Hepatocyte (in vitro differentiated cells): ENCODE data around the gene FBP1. TPM values are rescaled to one million over a fixed set of nuclear protein-coding genes. Genes with fewer than 3 reads are reported as not detected.
A peak's percentile ranks its signal among the peaks of the same experiment; 100 is the strongest.

Experiments used
- DNase-seq: peaks from one replicate; pipeline ENCODE4 v3.0.0-alpha.2; 2016; ENCODE audit warnings: low spot score
- H2AFZ ChIP-seq: fragments of 200-600 bp; sonication (generic); 2 replicates; pipeline ENCODE4 v1.6.0; 2016; ENCODE audit warnings: antibody characterized with exemption, mild to moderate bottlenecking
- H3K27ac ChIP-seq: fragments of 200-600 bp; sonication (generic); 2 replicates; pipeline ENCODE4 v1.5.1; 2016; ENCODE audit warnings: mild to moderate bottlenecking
- H3K27me3 ChIP-seq: fragments of 200-600 bp; sonication (generic); 2 replicates; pipeline ENCODE4 v1.6.1; 2016
- H3K36me3 ChIP-seq: fragments of 200-600 bp; sonication (generic); replicated peaks from 2 replicates; pipeline ENCODE4 v1.5.1; 2016; ENCODE audit warnings: low read depth; ENCODE audit not compliant: insufficient read depth
- H3K4me1 ChIP-seq: fragments of 200-600 bp; sonication (generic); 2 replicates; pipeline ENCODE4 v1.5.1; 2016; ENCODE audit warnings: mild to moderate bottlenecking, moderate library complexity; ENCODE audit not compliant: insufficient read depth
- H3K4me2 ChIP-seq: fragments of 200-600 bp; sonication (generic); 2 replicates; pipeline ENCODE4 v1.6.0; 2016
- H3K4me3 ChIP-seq: fragments of 200-600 bp; sonication (generic); 2 replicates; pipeline ENCODE4 v1.5.1; 2016; ENCODE audit warnings: mild to moderate bottlenecking
- H3K79me2 ChIP-seq: fragments of 200-600 bp; sonication (generic); 2 replicates; pipeline ENCODE4 v1.6.0; 2017; ENCODE audit warnings: mild to moderate bottlenecking
- H3K9me2 ChIP-seq: fragments of 200-600 bp; sonication (generic); replicated peaks from 2 replicates; pipeline ENCODE4 v1.6.0; 2017; ENCODE audit warnings: mild to moderate bottlenecking; ENCODE audit not compliant: insufficient read depth
- H3K9me3 ChIP-seq: fragments of 200-600 bp; sonication (generic); 2 replicates; pipeline ENCODE4 v1.5.1; 2016; ENCODE audit warnings: low read depth, mild to moderate bottlenecking
- H4K20me1 ChIP-seq: fragments of 200-600 bp; sonication (generic); 2 replicates; pipeline ENCODE4 v1.6.0; 2016; ENCODE audit warnings: mild to moderate bottlenecking; ENCODE audit not compliant: insufficient read depth, poor library complexity, severe bottlenecking
- CTCF ChIP-seq: fragments of 200-600 bp; sonication (generic); IDR thresholded peaks from 2 replicates; pipeline ENCODE4 v1.5.1; 2016; ENCODE audit warnings: antibody characterized with exemption, mild to moderate bottlenecking; ENCODE audit not compliant: poor library complexity
- EZH2 ChIP-seq: fragments of 200-600 bp; sonication (generic); IDR thresholded peaks from 2 replicates; pipeline ENCODE4 v1.6.1; 2016; ENCODE audit warnings: antibody characterized with exemption, mild to moderate bottlenecking, borderline replicate concordance
- EZH2phosphoT487 ChIP-seq: fragments of 200-600 bp; sonication (generic); IDR thresholded peaks from one replicate; pipeline ENCODE4 v1.6.1; 2018; ENCODE audit warnings: antibody characterized with exemption, mild to moderate bottlenecking, low read depth, moderate library complexity; ENCODE audit not compliant: unreplicated experiment, severe bottlenecking
- WGBS: methylation state at CpG from one replicate; pipeline ENCODE4 v1.1.6; 2016; ENCODE audit warnings: low lambda C conversion rate; ENCODE audit errors: missing lambda C conversion rate; 5-methylcytosine and 5-hydroxymethylcytosine counted together
- polyA plus RNA-seq: library from polyadenylated mRNA; unstranded; fragments of >200 nt; fragmentation: Nextera tagmentation; extraction: Ambion mirVana; gene quantifications from 2 replicates; pipeline ENCODE4 v1.2.1, GENCODE V29; 2016
- total RNA-seq: library from RNA; depleted of rRNA; stranded (reverse); fragments of >200 nt; gene quantifications from 2 replicates; pipeline ENCODE4 v1.2.3, GENCODE V29; 2014

FBP1 gene
- total and polyA plus RNA-seq, 2 experiments from 2014 or later: 31.2 to 65.3 TPM

GRCh38 chr9:94557376-94557775, 81.9 kb downstream of the FBP1 start:
- peaks cover 66% of the 10 kb centered on the region for H3K79me2 ChIP-seq
- peaks cover 8% of the 10 kb centered on the region for H3K4me1 ChIP-seq
- DNase-seq: no peak
- WGBS: 87% methylated on average over 4 of the region's 4 CpGs
- no peak overlapping the region for H3K27ac ChIP-seq
- no peaks in the 10 kb centered on the region for H3K36me3 ChIP-seq
- no peak overlapping the region for H2AFZ ChIP-seq
- peaks cover 21% of the 10 kb centered on the region for H4K20me1 ChIP-seq
- no peaks in the 10 kb centered on the region for H3K9me3 ChIP-seq
- no peaks in the 10 kb centered on the region for H3K9me2 ChIP-seq
- no peaks in the 10 kb centered on the region for H3K27me3 ChIP-seq
- H3K4me2 ChIP-seq: peak overlapping the region; percentile 84
- no peak overlapping the region for H3K4me3 ChIP-seq
- TF ChIP-seq EZH2phosphoT487 (no peak), CTCF (no peak), EZH2 (no peak)

- peaks cover 39% of the 10 kb centered on the region for H4K20me1 ChIP-seq
- H3K36me3 ChIP-seq: no peaks in the 10 kb centered on the region
- H3K4me2 ChIP-seq: peak within 1 kb of the TSS; percentile 84
- H2AFZ ChIP-seq: peak within 1 kb of the TSS; percentile 33
- H3K4me3 ChIP-seq: peak within 1 kb of the TSS; percentile 45
- H3K27ac ChIP-seq: peak within 1 kb of the TSS; percentile 96
- no peak for TF ChIP-seq EZH2
- peak; percentile 75 for TF ChIP-seq CTCF
- H3K79me2 ChIP-seq: peaks cover 83% of the 10 kb centered on the region
- H3K9me2 ChIP-seq: no peaks in the 10 kb centered on the region
- no peaks in the 10 kb centered on the region for H3K27me3 ChIP-seq
- H3K9me3 ChIP-seq: no peaks in the 10 kb centered on the region
- WGBS: under 1% methylated on average over 40 of the region's 40 CpGs
- H3K4me1 ChIP-seq: peaks cover 8% of the 10 kb centered on the region
- DNase-seq: peak; percentile 92
Measured at GRCh38 chr9:94554439-94555331, 84.6 kb downstream of the FBP1 start, which contains the start of gene PCAT7. PCAT7 (plus strand) TSS chr9:94555083.

- TF ChIP-seq EZH2 (no peak), EZH2phosphoT487 (no peak), CTCF (no peak)
- peaks cover 42% of the 10 kb centered on the region for H4K20me1 ChIP-seq
- H3K36me3 ChIP-seq: no peaks in the 10 kb centered on the region
- peak; percentile 56 for DNase-seq
- no peaks in the 10 kb centered on the region for H3K27me3 ChIP-seq
- no peak overlapping the region for H2AFZ ChIP-seq
- peak overlapping the region; percentile 70 for H3K4me2 ChIP-seq
- peak overlapping the region; percentile 34 for H3K4me3 ChIP-seq
- no peaks in the 10 kb centered on the region for H3K9me2 ChIP-seq
- no peaks in the 10 kb centered on the region for H3K9me3 ChIP-seq
- WGBS: 12% methylated on average over 12 of the region's 16 CpGs
- H3K4me1 ChIP-seq: peaks cover 8% of the 10 kb centered on the region
- peak overlapping the region; percentile 96 for H3K27ac ChIP-seq
- H3K79me2 ChIP-seq: peaks cover 82% of the 10 kb centered on the region
Measured at GRCh38 chr9:94554078-94554438, 85.3 kb downstream of the FBP1 start.

Other genes starting within 250 kb of the FBP1 start
- gene PCAT7, start 84.4 kb downstream of the FBP1 start, total RNA-seq: 12.8 and 15.5 TPM in 2 replicates
- 9.6 and 11.3 TPM in 2 replicates for gene PCAT7, start 84.4 kb downstream of the FBP1 start, polyA plus RNA-seq
- 0.20 TPM in 1 of 2 replicates, not detected in the other for gene FBP2, start 45.7 kb downstream of the FBP1 start, total RNA-seq
- 0.30 and 0.74 TPM in 2 replicates for gene FBP2, start 45.7 kb downstream of the FBP1 start, polyA plus RNA-seq
- gene AOPEP, start 87.2 kb upstream of the FBP1 start, total RNA-seq: 82.1 and 101 TPM in 2 replicates
- 81.3 and 82.8 TPM in 2 replicates for gene AOPEP, start 87.2 kb upstream of the FBP1 start, polyA plus RNA-seq